WTC11 (cell line): ENCODE data around the gene PTEN. TPM values are rescaled to one million over a fixed set of nuclear protein-coding genes. Genes with fewer than 3 reads are reported as not detected.

Source experiments
- ATAC-seq: fragments of 200-7000 bp; cut with Tn5 transposase; 2 replicates; pipeline ENCODE4 v1.10.0; 2021; ENCODE audit warnings: mild to moderate bottlenecking, moderate library complexity
- CTCF ChIA-PET: fragments of 300-600 bp; sonication (Branson Sonifier 250); formaldehyde crosslinking; loops from one replicate; lab custom pipeline; 2021; ENCODE audit warnings: antibody characterized with exemption; lab: Charles Lee
- POLR2A ChIA-PET: fragments of 350-600 bp; sonication (Branson Sonifier 250); formaldehyde crosslinking; loops from one replicate; lab custom pipeline; 2021; ENCODE audit warnings: antibody characterized with exemption; lab: Charles Lee
- DNase-seq: peaks from one replicate; pipeline ENCODE4 v3.0.0; 2021; ENCODE audit warnings: low spot score
- H3K27ac Mint-ChIP-seq: 2 replicates; pipeline ENCODE4 v1.8.0; 2021; ENCODE audit warnings: mixed read lengths
- H3K27me3 Mint-ChIP-seq: 2 replicates; pipeline ENCODE4 v1.8.0; 2021; ENCODE audit warnings: low read depth, mild to moderate bottlenecking, moderate library complexity, mixed read lengths
- H3K36me3 Mint-ChIP-seq: 2 replicates; pipeline ENCODE4 v1.8.0; 2021; ENCODE audit warnings: mixed read lengths
- H3K4me1 Mint-ChIP-seq: 2 replicates; pipeline ENCODE4 v1.8.0; 2022; ENCODE audit warnings: mixed read lengths
- H3K4me3 Mint-ChIP-seq: 2 replicates; pipeline ENCODE4 v1.8.0; 2021; ENCODE audit warnings: mild to moderate bottlenecking, moderate library complexity, mixed read lengths
- H3K9me3 Mint-ChIP-seq: 2 replicates; pipeline ENCODE4 v1.8.0; 2021; ENCODE audit warnings: mixed read lengths
- AR ChIP-seq: fragments of 250-450 bp; sonication (Bioruptor Pico); IDR thresholded peaks from 2 replicates; pipeline ENCODE4 v1.9.0; 2021; ENCODE audit warnings: mild to moderate bottlenecking
- ATF2 ChIP-seq: sonication (generic); formaldehyde crosslinking; IDR thresholded peaks from 2 replicates; pipeline ENCODE4 v1.8.1; 2022; ENCODE audit warnings: low read depth, missing genetic modification reagents, borderline replicate concordance
- CBFB ChIP-seq: sonication (generic); formaldehyde crosslinking; IDR thresholded peaks from 2 replicates; pipeline ENCODE4 v1.8.1; 2022; ENCODE audit warnings: mild to moderate bottlenecking, low read depth, missing genetic modification reagents
- CREM ChIP-seq: sonication (generic); formaldehyde crosslinking; IDR thresholded peaks from 2 replicates; pipeline ENCODE4 v1.8.1; 2022; ENCODE audit warnings: mild to moderate bottlenecking, missing genetic modification reagents, moderate library complexity
- ESRRA ChIP-seq: sonication (generic); formaldehyde crosslinking; IDR thresholded peaks from 2 replicates; pipeline ENCODE4 v1.8.1; 2022; ENCODE audit warnings: mild to moderate bottlenecking, missing genetic modification reagents, borderline replicate concordance
- HMGXB4 ChIP-seq: sonication (generic); formaldehyde crosslinking; IDR thresholded peaks from 2 replicates; pipeline ENCODE4 v1.8.1; 2023; ENCODE audit warnings: mild to moderate bottlenecking, moderate library complexity, missing genetic modification reagents
- JAZF1 ChIP-seq: fragments of 250-450 bp; sonication (Bioruptor Pico); IDR thresholded peaks from 2 replicates; pipeline ENCODE4 v1.9.0; 2021; ENCODE audit warnings: moderate library complexity, mild to moderate bottlenecking, inconsistent platforms
- JUN ChIP-seq: sonication (generic); formaldehyde crosslinking; IDR thresholded peaks from 2 replicates; pipeline ENCODE4 v1.8.0; 2023; ENCODE audit warnings: mild to moderate bottlenecking, missing genetic modification reagents
- MXD4 ChIP-seq: fragments of 250-450 bp; sonication (Bioruptor Pico); IDR thresholded peaks from 2 replicates; pipeline ENCODE4 v1.8.0; 2021; ENCODE audit warnings: mild to moderate bottlenecking, moderate library complexity, borderline replicate concordance
- NFE2L1 ChIP-seq: sonication (generic); formaldehyde crosslinking; IDR thresholded peaks from 2 replicates; pipeline ENCODE4 v1.8.1; 2023; ENCODE audit warnings: missing genetic modification reagents
- OVOL2 ChIP-seq: fragments of 250-450 bp; sonication (Bioruptor Pico); IDR thresholded peaks from 2 replicates; pipeline ENCODE4 v1.9.0; 2021; ENCODE audit warnings: mild to moderate bottlenecking, borderline replicate concordance
- RORB ChIP-seq: fragments of 250-450 bp; sonication (Bioruptor Pico); IDR thresholded peaks from 2 replicates; pipeline ENCODE4 v1.9.0; 2021; ENCODE audit warnings: mild to moderate bottlenecking
- TP53 ChIP-seq: sonication (generic); formaldehyde crosslinking; IDR thresholded peaks from 2 replicates; pipeline ENCODE4 v1.8.1; 2023; ENCODE audit warnings: mild to moderate bottlenecking, missing genetic modification reagents
- ZNF121 ChIP-seq: sonication (generic); formaldehyde crosslinking; IDR thresholded peaks from 2 replicates; pipeline ENCODE4 v1.8.0; 2023; ENCODE audit warnings: missing genetic modification reagents
- ZNF232 ChIP-seq: sonication (generic); formaldehyde crosslinking; IDR thresholded peaks from 2 replicates; pipeline ENCODE4 v1.8.0; 2022; ENCODE audit warnings: mild to moderate bottlenecking, missing genetic modification reagents
- ZNF396 ChIP-seq: fragments of 250-450 bp; sonication (Bioruptor Pico); IDR thresholded peaks from 2 replicates; pipeline ENCODE4 v1.8.0; 2021; ENCODE audit warnings: mild to moderate bottlenecking, moderate library complexity, borderline replicate concordance
- ZNF512 ChIP-seq: sonication (generic); formaldehyde crosslinking; IDR thresholded peaks from 2 replicates; pipeline ENCODE4 v1.8.1; 2022; ENCODE audit warnings: missing genetic modification reagents, borderline replicate concordance
- ZNF671 ChIP-seq: fragments of 250-450 bp; sonication (Bioruptor Pico); IDR thresholded peaks from 2 replicates; pipeline ENCODE4 v1.8.0; 2021; ENCODE audit warnings: mild to moderate bottlenecking
- total RNA-seq: library from RNA; stranded (reverse); gene quantifications from 3 replicates; pipeline ENCODE4 v1.2.3, GENCODE V29; 2021

Gene PTEN
- total RNA-seq, 1 experiment from 2014 or later = 54.2 TPM

GRCh38 chr10:87916515-87916914 lies 53.1 kb downstream of the PTEN start:
- Mint-ChIP-seq H3K27me3 (no peaks in the 10 kb centered on the region), H3K9me3 (peaks cover 9% of the 10 kb centered on the region), H3K36me3 (peaks cover 19% of the 10 kb centered on the region), H3K4me1 (peaks cover 36% of the 10 kb centered on the region)
- POLR2A ChIA-PET = no interaction called here
- ATAC-seq = no peak
- no peak for TF ChIP-seq ZNF671 (CRISPR knock-in tag)
- TF ChIP-seq, all 79 proteins: peak for 0
- CTCF ChIA-PET = no interaction called here
- Mint-ChIP-seq H3K27ac (no peak overlapping the region), H3K4me3 (no peak overlapping the region)
- DNase-seq = no peak

DNA sequence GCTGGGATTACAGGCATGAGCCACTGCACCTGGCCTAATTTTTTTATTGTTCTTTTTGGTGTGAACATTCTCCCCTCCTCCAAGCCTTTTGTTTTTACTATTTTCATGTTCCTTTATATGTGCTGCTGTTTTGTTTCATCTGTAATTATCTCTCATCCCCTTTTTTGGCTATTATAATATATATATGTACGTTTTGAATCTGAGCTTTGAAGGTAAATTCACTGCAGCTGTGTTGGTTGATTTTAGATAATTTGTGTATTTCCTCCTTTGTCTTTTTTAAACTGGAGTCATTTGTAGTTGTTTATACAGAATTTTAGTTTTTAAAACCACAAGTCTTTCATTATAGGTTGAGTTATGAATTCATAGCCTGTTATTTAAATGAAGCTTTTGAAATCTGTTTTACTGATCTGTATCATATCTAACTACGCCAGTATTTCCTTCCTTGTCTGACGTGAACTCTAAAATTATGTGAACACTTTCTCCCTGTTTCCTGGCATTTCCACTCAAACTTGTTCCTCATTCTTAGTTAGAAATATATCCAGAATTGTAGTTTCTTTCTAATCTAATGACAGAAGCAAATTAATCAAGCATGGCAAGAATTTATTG lies 54.9 kb downstream of the PTEN start:
- Mint-ChIP-seq H3K9me3 (peaks cover 5% of the 10 kb centered on the region; the same call in 1 of the 2 replicates), H3K27me3 (no peaks in the 10 kb centered on the region), H3K36me3 (peaks cover 8% of the 10 kb centered on the region), H3K4me1 (peaks cover 53% of the 10 kb centered on the region), H3K27ac (no peak overlapping the region), H3K4me3 (no peak overlapping the region)
- ChIA-PET CTCF (no interaction called here), POLR2A (no interaction called here)
- TF ChIP-seq ESRRA (no peak), RORB (CRISPR knock-in tag) (no peak), ATF2 (no peak), CBFB (CRISPR knock-in tag) (no peak)
- DNase-seq (no peak), ATAC-seq (no peak)

GRCh38 chr10:87920538-87920937 lies 57.1 kb downstream of the PTEN start:
- H3K4me3 Mint-ChIP-seq = no peak overlapping the region
- ChIA-PET CTCF (no interaction called here), POLR2A (no interaction called here)
- no peak for DNase-seq
- no peaks in the 10 kb centered on the region for H3K9me3 Mint-ChIP-seq
- ATAC-seq = no peak
- H3K27me3 Mint-ChIP-seq = no peaks in the 10 kb centered on the region
- H3K4me1 Mint-ChIP-seq = peaks cover 46% of the 10 kb centered on the region
- peak; percentile 87 for TF ChIP-seq ZNF121 (CRISPR knock-in tag)
- no peak for TF ChIP-seq HMGXB4
- TF ChIP-seq, all 79 proteins: peak for 1
- H3K36me3 Mint-ChIP-seq = peaks cover 3% of the 10 kb centered on the region; the same call in 1 of the 2 replicates
- no peak overlapping the region for H3K27ac Mint-ChIP-seq

- peaks cover 48% of the 10 kb centered on the region for H3K4me1 Mint-ChIP-seq
- ATAC-seq (peak; percentile 84), DNase-seq (no peak)
- H3K4me3 Mint-ChIP-seq = no peak overlapping the region
- 0 out of 2 replicates have a peak, but pooled peaks have one; percentile 10 for TF ChIP-seq MXD4 (CRISPR knock-in tag)
- TF ChIP-seq JAZF1 = no peak
- ChIA-PET POLR2A (interaction anchor here (0.6 kb wide), 1 partner anchor 57 kb away, joined by 6 read pairs; no protein-coding TSS in a partner anchor), CTCF (no interaction called here)
- H3K36me3 Mint-ChIP-seq = peaks cover 3% of the 10 kb centered on the region; the same call in 1 of the 2 replicates
- no peaks in the 10 kb centered on the region for H3K27me3 Mint-ChIP-seq
- peak overlapping the region; percentile 5; the same call in 1 of the 2 replicates for H3K27ac Mint-ChIP-seq
- H3K9me3 Mint-ChIP-seq = no peaks in the 10 kb centered on the region
Measured at GRCh38 chr10:87921931-87922688, 58.7 kb downstream of the PTEN start.

GRCh38 chr10:87923233-87923632 lies 59.8 kb downstream of the PTEN start:
- ChIA-PET CTCF (no interaction called here), POLR2A (no interaction called here)
- Mint-ChIP-seq H3K36me3 (peaks cover 3% of the 10 kb centered on the region; the same call in 1 of the 2 replicates), H3K4me3 (no peak overlapping the region), H3K27me3 (no peaks in the 10 kb centered on the region), H3K27ac (no peak overlapping the region), H3K9me3 (no peaks in the 10 kb centered on the region), H3K4me1 (peaks cover 60% of the 10 kb centered on the region)
- ATAC-seq (no peak), DNase-seq (no peak)
- TF ChIP-seq CREM (no peak), NFE2L1 (no peak), ZNF232 (CRISPR knock-in tag) (no peak), OVOL2 (no peak), AR (CRISPR knock-in tag) (no peak), ZNF396 (no peak), ESRRA (no peak), ZNF512 (no peak), TP53 (CRISPR knock-in tag) (no peak), JUN (CRISPR knock-in tag) (no peak), RORB (CRISPR knock-in tag) (no peak)
